Activated gamma-delta T cell treated with Interleukin-2 at 50 U/mL for 16 hours (primary cell): ENCODE data around the gene C16orf96.
A peak's percentile ranks its signal among the peaks of the same experiment; 100 is the strongest.

Source experiments
- DNase-seq: peaks from one replicate; pipeline ENCODE4 v3.0.0-alpha.2; 2020

C16orf96 gene

DNA sequence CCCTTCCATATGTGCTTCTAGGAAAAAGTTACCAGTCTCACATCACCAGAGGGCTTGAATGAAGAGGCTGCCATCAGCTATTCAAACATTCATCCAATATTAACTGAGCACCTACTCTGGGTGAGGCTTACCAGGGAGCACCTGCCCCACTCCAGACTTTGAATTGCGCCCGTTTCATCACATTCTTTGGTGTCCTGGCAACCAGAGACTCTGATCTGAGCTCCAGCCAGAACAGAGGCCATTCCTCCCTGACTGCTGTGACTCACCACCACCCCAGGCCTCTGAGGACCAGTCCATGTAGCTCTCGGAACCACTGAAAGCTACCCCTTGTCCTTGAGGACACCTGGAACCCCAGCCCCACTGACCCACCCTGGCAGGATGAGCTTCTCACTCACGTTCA, at the start of gene C16orf96:
TSS of gene C16orf96 (plus strand) at position 229 of the 400 bp plus-strand sequence. CDS start at position 379, 150 bp downstream.
- DNase-seq, result no peak

DNA sequence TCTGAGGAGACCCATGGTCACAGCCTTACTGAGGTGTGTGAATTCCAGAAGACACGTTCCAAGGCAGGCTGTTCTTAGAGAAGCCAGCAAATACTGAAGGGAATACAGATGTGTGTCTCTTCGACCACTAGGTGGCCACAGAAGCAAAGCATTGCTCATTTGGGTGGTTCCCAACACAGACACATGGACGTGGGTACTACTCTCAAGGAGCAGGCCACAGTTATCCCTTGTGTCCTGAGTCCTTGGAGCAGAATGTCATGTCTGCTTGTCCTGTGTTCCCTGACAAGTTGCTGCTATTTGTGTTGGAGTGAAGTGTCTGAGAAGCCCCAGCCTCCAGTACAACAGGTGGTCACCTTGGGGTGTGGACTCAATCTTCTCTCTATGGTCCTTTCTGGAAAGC, 49.7 kb upstream of the C16orf96 start:
- peak; percentile 53 for DNase-seq

DNA sequence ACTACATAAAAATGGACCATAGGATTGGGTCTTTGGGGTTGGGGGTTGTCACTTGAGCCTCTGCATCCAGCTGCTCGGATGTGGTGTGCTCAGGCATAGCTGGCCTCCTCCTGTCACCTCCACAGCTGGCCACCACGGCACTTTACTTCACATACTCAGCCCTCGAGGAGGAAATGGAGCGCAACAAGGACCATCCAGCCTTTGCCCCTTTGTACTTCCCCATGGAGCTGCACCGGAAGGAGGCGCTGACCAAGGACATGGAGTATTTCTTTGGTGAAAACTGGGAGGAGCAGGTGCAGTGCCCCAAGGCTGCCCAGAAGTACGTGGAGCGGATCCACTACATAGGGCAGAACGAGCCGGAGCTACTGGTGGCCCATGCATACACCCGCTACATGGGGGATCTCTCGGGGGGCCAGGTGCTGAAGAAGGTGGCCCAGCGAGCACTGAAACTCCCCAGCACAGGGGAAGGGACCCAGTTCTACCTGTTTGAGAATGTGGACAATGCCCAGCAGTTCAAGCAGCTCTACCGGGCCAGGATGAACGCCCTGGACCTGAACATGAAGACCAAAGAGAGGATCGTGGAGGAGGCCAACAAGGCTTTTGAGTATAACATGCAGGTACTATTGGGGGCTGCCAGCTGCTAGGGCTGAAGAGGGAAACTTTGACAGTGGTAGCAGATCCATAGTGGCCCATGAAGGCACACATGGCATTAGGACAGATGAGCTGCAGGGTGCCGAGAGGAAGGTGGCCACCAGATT, 48.4 kb upstream of the C16orf96 start:
- no peak for DNase-seq

- DNase-seq, result no peak
Observed at GRCh38 chr16:4508806-4509205, 47.3 kb upstream of the C16orf96 start.

- no peak for DNase-seq
Observed at GRCh38 chr16:4509420-4509819, 46.7 kb upstream of the C16orf96 start.

DNA sequence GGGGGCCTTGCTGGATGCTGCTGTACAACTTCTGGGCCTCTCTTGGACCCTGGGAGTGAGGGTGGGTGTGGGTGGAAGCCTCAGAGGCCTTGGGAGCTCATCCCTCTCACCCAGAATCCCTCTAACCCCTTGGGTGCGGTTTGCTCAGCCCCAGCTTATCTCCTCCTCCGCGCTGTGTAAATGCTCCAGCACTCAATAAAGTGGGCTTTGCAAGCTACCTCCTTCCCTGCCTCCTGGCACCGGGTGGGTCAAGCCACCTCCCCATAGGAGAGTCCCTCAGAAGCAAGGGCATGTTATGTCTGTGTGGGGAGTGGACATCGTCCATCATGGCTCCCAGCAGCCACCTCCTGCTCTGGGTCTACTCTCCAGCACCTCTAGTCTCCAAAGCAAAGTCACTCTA, 46.0 kb upstream of the C16orf96 start:
- DNase-seq, result no peak

GRCh38 chr16:4510747-4511426, 45.3 kb upstream of the C16orf96 start:
- DNase-seq, result no peak

DNA sequence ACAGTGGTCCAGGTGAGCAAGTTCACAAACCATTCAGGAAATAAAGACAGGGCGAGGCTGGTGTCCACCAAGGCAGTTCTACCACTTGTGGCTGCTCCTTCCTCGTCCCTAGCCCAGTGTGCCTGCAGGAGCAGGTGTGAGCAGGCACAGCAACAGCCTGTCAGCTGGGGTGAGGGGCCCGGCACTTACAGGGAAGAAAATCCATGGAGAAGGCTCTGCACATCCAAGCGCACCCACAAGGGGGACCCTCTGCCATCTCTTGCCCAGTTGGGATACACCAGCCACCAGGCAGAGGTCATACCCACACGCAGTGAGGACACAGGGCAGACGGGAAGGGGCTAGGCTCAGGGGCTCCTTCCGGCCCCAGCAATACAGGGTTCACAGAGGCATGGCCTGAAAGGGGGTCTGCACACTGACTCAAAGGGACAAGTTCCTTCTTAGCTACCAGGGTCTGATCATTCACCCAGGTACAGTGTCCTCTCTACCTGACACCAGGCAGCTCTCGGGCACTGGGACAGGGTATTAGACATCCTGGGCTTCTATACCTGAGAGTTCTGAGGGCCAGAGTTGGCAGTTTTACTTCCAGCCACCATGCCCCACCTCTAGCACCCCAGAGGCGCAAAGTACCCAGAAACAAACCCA, 44.6 kb upstream of the C16orf96 start:
- DNase-seq, result no peak

GRCh38 chr16:4512473-4512872, 43.7 kb upstream of the C16orf96 start:
- no peak for DNase-seq

DNA sequence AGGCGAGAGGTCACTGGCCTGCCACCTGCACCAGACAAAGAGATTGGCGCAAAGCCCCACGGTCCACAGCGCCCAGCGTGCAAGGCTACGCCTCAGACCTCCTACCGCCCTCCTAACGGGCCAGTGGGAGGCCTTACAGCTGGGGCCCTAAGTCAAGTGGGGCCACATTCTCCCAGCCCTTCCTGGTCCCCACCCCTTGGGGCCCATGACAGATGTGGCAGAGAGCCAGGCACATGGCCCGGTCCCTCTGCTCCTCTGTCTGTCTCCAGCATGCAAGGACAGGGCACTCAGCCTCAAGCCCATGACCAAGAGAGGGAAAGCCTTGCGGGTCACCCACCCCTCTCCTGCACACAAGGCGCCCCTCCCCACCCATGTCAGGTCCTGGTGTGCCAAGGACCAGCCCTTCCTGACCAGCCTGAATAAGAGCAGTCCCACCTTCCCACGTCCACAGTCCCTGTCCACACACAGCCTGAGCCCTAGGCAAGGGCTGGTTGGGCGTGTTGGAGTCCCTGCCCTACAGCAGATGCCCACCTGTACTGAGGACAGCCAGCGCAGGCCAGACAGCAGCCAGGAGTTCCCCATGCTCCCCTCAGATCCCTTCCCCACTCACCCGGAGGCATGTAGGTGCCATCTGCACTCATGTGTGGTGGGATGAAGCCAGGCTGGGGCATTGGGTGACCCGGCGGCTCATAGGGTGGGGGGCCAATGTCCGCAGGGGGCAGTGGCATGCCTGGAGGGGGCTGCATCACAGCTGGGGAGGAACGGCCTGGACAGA, 42.9 kb upstream of the C16orf96 start:
- DNase-seq, result no peak

- no peak for DNase-seq
Observed at GRCh38 chr16:4513881-4514280, 42.3 kb upstream of the C16orf96 start.

DNA sequence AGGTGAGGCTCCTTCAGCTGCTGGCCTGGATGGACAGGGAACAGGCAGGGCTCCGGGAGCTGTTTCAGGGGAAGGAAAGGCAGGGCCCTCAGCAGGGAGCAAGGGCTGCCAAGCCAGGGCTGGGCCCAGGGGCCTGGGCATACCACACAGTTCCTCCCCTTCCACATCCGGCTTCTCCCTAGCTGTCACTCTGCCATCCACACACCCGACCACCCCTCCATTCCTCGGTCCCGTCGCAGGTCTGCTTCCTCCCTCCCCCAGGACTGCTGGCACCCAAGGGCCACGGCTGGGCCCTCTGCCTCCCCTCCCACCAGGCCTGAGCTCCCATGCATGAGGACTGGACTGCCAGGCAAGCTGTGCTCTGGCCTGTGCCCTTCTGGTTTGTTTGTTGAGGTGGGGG, 41.5 kb upstream of the C16orf96 start:
- DNase-seq, result no peak

GRCh38 chr16:4515611-4516233, 40.4 kb upstream of the C16orf96 start:
- no peak for DNase-seq

DNA sequence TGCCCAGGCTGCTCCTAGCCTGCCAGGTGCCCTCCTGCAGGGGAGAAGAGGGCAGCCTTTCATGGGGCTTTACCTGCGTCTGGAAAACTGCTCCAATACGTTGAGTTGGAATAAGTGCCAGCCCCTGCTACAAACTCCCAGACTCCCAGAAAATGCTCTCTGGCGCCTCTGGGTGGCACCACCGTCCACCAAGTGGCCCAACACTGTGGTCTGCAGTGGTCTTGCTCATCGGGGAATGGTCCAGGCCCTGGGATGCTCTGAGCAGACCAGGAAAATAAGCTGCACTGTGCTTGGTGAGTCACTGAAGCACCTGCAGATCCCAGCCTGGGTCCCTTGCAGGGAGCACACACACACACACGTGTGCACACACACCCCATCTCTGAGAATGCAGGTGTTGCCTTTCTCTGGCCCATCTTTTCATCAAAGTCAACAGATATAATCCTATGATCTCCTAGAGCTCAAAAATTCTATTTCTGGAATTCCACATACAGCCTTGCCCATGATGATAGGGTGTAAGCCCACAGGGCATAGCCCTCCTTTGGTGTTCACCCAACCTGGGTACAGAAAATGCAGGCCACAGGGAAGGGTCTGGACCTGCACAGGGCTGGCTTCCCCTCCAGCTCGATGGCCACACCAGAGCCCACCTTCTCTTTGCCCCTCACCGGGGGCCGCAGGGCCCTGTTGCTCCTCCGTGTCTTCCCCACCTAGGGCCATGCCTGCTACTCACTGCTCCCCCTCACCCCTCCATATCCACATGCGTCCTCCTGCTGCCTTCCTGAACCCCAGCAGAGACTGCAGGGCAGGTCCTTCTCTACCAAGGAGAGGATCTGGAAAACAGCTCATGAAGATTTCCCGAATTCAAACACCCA, 38.1 kb upstream of the C16orf96 start:
- no peak for DNase-seq

DNA sequence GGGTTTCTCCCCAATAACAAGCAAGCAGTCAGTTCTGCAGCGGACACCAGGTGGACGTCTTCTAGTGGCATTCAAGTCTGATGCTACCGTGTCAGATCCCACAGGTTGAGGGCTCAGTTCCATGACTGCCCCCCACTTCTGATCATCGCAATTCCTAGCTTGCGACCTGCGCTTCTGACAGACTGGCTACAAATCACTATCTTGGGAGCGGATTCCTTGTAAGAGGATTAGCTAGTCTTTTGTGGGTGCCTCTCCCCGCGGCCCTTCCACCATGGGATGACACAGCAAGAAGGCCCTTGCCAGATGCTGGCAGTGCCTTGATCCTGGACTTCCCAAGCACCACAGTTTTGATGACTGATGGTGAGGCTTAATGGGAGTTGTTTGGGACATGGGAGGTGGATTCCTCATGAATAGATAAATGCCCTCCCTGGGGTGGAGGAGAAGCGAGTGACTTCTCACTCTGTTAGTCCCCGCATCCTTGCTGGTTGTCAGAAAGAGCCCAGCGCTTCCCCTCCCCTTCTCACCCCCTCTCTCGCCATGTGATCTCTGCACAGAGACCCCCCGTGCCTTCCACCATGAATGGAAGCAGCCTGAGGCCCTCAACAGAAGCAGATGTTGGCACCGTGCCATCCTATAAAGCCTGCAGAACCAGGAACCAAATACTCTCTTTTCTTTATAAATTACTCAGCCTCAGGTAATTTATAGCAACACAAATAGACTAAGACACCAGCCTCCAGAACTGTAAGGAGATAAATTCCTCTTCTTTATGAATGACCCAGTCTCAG, 36.7 kb upstream of the C16orf96 start:
- DNase-seq, result no peak

DNA sequence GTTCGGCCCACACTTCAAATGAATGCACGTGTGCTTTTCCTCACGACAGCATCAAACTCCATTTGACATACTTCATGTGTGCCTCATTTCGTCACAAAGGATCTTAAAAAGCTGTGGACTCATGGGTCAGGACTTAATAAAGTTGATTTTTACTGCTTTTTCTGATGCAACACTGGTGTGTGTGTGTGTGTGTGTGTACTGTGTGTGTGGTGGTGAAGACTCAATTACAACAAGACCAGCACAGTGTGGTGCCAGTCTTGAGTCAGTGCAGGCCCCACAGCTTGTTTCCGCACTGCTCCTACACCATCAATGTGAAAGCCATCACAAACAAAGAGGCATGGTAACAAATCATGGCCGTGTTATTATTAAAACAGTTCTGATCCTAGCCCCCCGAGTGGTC, 35.2 kb upstream of the C16orf96 start:
- DNase-seq, result no peak

DNA sequence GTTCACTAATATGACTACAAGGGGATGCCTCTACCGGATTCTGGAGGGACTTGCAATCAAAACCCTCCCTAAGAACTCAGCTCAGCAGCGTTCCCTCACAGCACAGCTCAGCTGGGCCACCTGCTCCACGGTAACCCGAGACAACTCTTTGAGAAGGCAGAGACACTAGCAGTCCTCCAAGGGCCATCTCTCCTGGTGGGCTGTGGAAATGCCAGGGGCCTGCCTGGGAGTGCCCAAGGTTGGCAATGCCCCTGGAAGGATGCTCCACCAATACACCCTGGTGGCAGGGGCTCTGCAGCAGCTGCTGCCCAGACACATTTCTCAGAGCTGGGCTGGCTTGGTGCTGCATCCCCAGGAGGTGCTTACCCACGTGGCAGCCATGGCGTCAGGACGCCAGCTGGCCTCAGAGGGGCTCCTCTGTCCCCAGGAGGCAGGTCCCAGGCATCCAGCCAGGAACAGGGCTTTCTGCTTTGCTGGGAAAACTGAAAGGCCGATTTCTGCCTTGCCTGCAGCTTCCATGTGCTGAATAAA, 34.0 kb upstream of the C16orf96 start:
- no peak for DNase-seq

DNA sequence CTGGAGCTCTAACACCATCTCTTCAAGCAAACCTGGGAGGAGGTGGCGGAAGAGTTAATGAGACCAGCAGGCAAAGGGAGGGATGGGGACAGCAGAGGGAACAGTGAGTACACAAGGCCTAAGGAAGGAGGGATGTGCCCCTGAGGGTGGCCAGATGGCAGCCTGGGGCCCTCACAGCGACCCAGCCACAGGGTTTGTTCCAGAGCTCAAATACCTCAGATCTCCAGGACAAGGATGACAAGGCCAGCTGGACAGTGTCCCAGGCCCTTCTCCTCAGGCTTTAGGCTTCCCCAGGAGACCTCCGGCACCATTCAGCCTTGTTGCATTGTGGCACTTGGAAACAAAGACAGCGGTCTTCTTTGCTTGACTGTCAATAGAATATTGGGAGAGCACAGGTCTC, 32.5 kb upstream of the C16orf96 start:
- DNase-seq, result no peak

DNA sequence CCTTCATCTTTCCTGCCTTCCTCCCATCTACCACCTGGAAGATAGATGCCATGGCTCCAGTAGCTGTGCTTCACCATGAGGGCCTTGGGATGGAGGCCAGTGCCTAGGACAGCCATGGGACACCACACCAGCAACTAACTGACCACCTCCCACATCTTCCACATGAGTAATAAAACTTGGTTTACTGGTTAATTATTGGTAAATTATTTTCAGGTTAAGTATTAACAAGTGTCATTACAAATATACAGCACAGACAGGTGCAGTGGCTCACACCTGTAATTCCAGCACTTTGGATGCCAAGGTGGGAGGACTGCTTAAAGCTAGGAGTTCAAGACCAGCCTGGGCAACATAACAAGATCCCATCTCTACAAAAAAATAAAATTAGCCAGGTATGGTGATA, 31.6 kb upstream of the C16orf96 start:
- DNase-seq, result no peak

- DNase-seq, result no peak
Observed at GRCh38 chr16:4525069-4525468, 31.1 kb upstream of the C16orf96 start.
